ENCODE data around the gene SLC35F1.

SLC35F1 gene

DNA sequence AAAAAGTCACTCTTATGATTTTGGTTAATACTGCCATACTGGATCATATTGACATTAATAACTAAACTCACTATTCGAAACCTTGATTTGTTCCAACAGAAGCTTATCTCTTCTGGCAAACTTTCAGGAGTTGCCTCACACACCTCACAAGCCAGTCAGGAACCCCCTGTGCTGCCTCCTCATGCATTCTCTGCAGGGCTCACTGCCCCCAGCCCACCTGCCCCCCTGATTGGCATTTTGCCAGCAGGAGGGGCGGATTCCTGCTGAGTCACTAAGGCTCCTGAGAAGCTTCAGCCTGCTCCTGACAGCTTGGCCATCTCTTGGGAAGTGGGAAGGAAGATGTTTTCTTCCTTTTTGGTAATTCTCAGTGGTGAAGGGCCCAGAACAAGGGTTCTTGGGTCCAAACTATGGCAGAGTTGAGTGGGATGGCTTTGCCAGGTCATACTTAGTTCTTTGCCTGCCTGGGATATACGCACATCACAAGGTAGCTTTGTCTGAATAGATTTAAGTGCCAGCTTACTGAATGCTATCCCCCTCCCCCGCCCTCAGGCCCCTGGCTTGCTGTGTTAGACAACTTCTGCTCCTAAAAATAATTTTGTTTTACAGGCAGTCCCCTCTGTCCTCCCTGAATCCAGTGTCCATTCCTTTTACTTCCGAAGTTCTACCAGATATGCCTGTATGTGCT is 31.4 kb downstream of the SLC35F1 start:
- no peak overlapping the region for H3K4me3 ChIP-seq (ENCODE audit: low read depth, low read length)
- TF ChIP-seq, protein P1, sequence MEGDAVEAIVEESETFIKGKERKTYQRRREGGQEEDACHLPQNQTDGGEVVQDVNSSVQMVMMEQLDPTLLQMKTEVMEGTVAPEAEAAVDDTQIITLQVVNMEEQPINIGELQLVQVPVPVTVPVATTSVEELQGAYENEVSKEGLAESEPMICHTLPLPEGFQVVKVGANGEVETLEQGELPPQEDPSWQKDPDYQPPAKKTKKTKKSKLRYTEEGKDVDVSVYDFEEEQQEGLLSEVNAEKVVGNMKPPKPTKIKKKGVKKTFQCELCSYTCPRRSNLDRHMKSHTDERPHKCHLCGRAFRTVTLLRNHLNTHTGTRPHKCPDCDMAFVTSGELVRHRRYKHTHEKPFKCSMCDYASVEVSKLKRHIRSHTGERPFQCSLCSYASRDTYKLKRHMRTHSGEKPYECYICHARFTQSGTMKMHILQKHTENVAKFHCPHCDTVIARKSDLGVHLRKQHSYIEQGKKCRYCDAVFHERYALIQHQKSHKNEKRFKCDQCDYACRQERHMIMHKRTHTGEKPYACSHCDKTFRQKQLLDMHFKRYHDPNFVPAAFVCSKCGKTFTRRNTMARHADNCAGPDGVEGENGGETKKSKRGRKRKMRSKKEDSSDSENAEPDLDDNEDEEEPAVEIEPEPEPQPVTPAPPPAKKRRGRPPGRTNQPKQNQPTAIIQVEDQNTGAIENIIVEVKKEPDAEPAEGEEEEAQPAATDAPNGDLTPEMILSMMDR (IDR thresholded peaks at IDR 0.05; ENCODE audit: low read depth, low read length): no peak

DNA sequence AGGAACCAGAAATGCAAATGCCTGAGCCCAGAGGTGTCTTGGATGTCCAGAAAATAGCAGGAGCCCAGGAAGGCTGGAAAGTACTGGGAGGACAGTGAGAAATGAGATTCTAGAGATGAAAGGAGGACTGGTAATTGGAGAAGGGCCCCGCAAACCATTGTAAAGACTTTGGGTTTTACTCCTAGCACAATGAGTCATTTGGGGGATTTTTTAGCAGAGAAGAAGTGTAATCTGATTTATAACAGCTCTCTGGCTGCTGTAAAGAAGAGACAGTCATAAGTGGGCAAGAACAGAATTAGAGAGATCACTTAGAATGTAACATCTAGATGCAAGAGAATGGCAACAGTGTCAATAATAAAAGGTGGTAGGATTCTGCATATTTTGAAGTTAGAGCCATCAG is 40.2 kb downstream of the SLC35F1 start:
- no peak overlapping the region for H3K4me3 ChIP-seq (ENCODE audit: low read depth, low read length)
- TF ChIP-seq, protein P1 (IDR thresholded peaks at IDR 0.05; ENCODE audit: low read depth, low read length): no peak

DNA sequence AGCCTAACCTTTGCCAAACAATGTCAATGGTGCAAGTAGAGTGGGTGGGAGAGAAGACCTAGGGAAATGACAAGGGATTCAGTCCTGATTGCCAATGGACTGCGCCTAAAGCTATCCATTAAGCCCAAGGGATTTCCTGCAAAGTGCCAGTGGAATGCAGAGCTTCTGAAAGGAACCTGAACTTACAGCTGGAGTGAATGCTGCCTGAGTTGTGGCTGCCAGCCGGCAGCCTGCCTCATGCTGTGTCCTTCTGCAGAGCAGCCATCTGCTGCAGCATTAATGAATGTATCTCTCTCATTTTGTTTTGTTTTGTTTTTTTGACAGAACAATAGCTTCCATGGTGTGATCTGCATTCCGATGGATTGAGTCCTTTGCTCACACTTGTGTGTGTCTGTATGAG is 44.7 kb downstream of the SLC35F1 start:
- TF ChIP-seq, protein P1 (IDR thresholded peaks at IDR 0.05; ENCODE audit: low read depth, low read length): no peak
- H3K4me3 ChIP-seq (ENCODE audit: low read depth, low read length): no peak overlapping the region

DNA sequence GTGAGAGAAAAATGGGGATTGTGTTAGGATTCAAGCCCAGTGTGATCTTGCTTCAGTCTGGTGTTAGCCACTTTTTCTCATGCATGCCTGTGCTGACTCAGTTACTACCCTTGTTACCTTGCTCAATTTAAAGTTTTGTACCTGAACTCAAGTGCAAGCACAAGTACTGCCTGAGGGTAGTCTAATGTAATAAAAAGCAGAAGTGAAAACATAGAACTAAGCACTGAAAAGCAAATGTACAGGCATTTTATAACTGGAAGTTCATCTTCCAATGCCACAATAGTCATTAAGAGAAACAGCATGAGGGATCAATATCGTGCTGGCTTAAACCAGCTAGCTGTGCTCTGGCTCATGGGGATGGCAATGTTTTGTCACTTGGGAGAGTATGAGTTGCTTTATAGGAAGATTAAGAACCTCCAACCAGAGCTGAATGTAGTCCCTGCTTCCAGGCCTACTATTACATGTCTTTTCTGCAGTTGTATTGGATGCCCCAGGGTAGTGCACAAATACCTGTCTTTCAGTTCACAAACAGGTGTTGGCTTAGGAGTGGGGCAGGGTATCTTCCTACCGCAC is 48.7 kb downstream of the SLC35F1 start:
- TF ChIP-seq, protein P1 (IDR thresholded peaks at IDR 0.05; ENCODE audit: low read depth, low read length): no peak

DNA sequence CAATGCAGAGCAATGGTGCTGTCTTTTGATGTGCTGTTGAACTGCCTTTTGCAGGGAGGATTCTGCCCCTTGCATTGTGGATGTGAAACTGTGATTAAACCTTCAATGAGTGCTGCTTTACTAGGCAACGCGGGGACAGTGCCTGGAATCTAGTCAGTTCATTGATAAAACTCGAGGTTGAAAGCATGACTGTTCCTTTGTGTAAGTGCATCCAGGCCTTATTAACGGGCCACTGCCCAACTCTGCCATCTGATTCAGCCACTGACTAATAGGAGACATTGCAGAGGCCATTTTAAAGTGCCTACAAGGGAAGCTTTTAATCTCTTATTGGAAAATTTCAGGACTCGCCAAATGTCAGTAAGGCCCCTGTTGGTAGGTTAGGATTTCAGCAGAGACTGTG is 49.3 kb downstream of the SLC35F1 start:
- TF ChIP-seq, protein P1 (IDR thresholded peaks at IDR 0.05; ENCODE audit: low read depth, low read length): no peak
- no peak overlapping the region for H3K4me3 ChIP-seq (ENCODE audit: low read depth, low read length)

More for the DNA sequence above, 48.7 kb downstream of the SLC35F1 start:
- H3K4me3 ChIP-seq (ENCODE audit: low read depth, low read length): no peak overlapping the region

DNA sequence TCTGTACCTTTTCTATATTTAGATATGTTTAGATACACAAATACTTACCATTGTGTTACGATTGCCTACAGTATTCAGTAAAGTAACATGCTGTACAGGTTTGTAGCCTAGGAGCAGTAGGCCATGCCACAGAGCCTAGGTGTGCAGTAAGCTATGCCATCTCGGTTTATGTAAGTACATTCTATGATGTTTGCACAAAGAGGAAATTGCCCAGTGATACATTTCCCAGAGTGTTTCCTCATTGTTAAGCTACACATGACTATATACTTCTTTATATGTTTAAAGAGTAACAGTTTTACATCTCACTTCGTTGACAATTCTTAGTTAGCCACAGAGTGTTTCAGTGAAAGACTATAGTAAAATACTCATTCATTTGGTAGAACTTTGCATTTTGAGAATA is 51.5 kb downstream of the SLC35F1 start:
- no peak overlapping the region for H3K4me3 ChIP-seq (ENCODE audit: low read depth, low read length)
- TF ChIP-seq, protein P1 (IDR thresholded peaks at IDR 0.05; ENCODE audit: low read depth, low read length): no peak

DNA sequence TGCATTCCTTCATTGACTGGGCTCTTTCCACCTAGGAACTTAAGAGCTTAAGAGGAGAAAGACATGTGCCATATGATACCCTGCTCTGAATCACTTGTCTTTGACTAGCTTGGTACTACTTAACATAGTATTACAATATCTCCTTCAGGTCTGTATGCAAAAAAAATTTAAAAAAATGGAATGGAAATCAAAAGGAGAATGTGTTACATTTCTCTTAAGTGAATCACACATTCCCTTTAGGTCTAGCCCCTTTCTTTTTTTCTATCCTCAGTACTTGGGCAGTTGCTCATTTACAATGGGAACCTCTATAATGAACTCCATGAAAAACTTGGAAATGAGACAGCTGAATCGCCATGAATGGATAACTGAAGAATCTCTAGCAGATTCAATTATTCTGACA is 53.8 kb downstream of the SLC35F1 start:
- TF ChIP-seq, protein P1 (IDR thresholded peaks at IDR 0.05; ENCODE audit: low read depth, low read length): no peak
- H3K4me3 ChIP-seq (ENCODE audit: low read depth, low read length): no peak overlapping the region
